ENCODE measurements around the gene RYR1. TPM values are rescaled to one million over a fixed set of nuclear protein-coding genes. Genes with fewer than 3 reads are reported as not detected.
A peak's percentile ranks its signal among the peaks of the same experiment; 100 is the strongest.

Gene RYR1
- polyA plus RNA-seq, 3 donors: 0.76 to 2.1 (median 2.1) TPM

DNA sequence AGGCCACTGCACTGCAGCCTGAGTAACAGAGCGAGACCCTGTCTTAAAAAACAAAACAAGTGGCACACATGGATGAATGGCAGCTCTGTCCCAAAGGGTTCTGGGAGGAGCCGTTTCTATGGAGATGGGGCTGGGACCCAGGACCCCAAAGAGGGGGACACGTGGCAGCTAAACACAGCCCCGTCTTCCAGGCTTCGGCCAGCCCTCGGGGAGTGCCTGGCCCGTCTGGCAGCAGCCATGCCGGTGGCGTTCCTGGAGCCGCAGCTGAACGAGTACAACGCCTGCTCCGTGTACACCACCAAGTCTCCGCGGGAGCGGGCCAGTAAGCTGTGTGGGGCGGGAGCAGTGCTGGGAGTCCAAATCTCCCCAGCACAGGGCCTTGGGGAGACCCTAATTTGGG, 82.4 kb downstream of the RYR1 start:
- no peak overlapping the region for H3K27ac ChIP-seq (ENCODE audit: low read depth in 1 of 2, low read length in 2 of 2)
- H3K79me2 ChIP-seq (ENCODE audit: insufficient read depth, low read length): no peaks in the 10 kb centered on the region
- no peaks in the 10 kb centered on the region for H3K27me3 ChIP-seq (ENCODE audit: control insufficient read depth in 2 of 2, insufficient read depth in 2 of 2, low read length in 2 of 2)
- Mint-ChIP-seq H3K4me3 (no peak overlapping the region), H3K27me3 (ENCODE audit: low read depth in 3 of 3) (peaks cover 0 to 14% (median 10%) of the 10 kb centered on the region in 3 donors), H3K9me3 (no peaks in the 10 kb centered on the region), H3K4me1 (peaks cover 5% of the 10 kb centered on the region), H3K36me3 (no peaks in the 10 kb centered on the region), H3K27ac (peak overlapping the region in 1 of 7 donors; percentile 56)
- intact Hi-C loops (cut with micrococcal nuclease): loop anchor here in 1 of 2 donors (5.0 kb wide), 1 partner anchor 114 kb away; the partner anchor contains the start of gene FAM98C
- no peak overlapping the region for H3K4me3 ChIP-seq (replicated peaks in 1 of 3; ENCODE audit: low read depth in 2 of 3, low read length in 3 of 3)
- no peaks in the 10 kb centered on the region for H4K20me1 ChIP-seq (ENCODE audit: insufficient read depth, low read length)
- peaks cover 3 to 4% of the 10 kb centered on the region in 2 donors for H3K4me1 ChIP-seq (ENCODE audit: control insufficient read depth in 1 of 2, insufficient read depth in 2 of 2, low read length in 2 of 2)
- TF ChIP-seq, protein P1, sequence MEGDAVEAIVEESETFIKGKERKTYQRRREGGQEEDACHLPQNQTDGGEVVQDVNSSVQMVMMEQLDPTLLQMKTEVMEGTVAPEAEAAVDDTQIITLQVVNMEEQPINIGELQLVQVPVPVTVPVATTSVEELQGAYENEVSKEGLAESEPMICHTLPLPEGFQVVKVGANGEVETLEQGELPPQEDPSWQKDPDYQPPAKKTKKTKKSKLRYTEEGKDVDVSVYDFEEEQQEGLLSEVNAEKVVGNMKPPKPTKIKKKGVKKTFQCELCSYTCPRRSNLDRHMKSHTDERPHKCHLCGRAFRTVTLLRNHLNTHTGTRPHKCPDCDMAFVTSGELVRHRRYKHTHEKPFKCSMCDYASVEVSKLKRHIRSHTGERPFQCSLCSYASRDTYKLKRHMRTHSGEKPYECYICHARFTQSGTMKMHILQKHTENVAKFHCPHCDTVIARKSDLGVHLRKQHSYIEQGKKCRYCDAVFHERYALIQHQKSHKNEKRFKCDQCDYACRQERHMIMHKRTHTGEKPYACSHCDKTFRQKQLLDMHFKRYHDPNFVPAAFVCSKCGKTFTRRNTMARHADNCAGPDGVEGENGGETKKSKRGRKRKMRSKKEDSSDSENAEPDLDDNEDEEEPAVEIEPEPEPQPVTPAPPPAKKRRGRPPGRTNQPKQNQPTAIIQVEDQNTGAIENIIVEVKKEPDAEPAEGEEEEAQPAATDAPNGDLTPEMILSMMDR (IDR thresholded peaks at IDR 0.05): no peak
- H2AFZ ChIP-seq (ENCODE audit: insufficient read depth, low read depth, low read length, poor library complexity, severe bottlenecking): no peak overlapping the region
- 91% methylated on average over 17 of the region's 17 CpGs for WGBS (ENCODE audit: insufficient coverage)
- no peaks in the 10 kb centered on the region for H3K36me3 ChIP-seq (replicated peaks in 1 of 2; ENCODE audit: control insufficient read depth in 1 of 2, insufficient read depth in 2 of 2, low read length in 2 of 2)
- no peaks in the 10 kb centered on the region for H3K9me3 ChIP-seq (replicated peaks in 1 of 2; ENCODE audit: control insufficient read depth in 1 of 2, insufficient read depth in 1 of 2, low read length in 2 of 2)
- no peak overlapping the region for H3K4me2 ChIP-seq (replicated peaks; ENCODE audit: extremely low read depth, low read length, poor library complexity, severe bottlenecking)
- DNase-seq: no peak
- H3K9ac ChIP-seq (ENCODE audit: insufficient read depth, low read length, poor library complexity, severe bottlenecking): no peak overlapping the region

DNA sequence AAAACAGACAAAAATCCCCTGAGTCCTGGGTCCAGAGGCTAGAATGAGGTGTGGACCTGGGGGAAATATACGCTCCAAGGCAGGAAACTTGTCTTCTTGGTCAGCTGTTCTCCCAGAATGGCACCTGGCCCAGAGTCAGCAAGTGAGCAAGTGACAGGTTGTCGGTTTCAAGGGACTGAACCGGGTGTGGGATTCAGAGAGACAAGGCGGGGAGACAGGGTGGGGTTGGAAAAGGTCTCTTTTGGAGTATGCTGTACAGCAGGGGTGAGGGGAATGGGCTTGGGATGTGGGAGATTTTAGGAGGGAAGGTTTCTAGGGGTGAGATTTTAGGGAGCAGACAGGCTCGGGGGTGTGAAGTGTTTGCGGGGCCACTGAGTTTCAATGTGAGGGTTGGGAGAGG, 83.3 kb downstream of the RYR1 start:
- WGBS (ENCODE audit: insufficient coverage): 91% methylated on average over 6 of the region's 6 CpGs
- H2AFZ ChIP-seq (ENCODE audit: insufficient read depth, low read depth, low read length, poor library complexity, severe bottlenecking): no peak overlapping the region

More for the DNA sequence above, 83.3 kb downstream of the RYR1 start:
- Histone ChIP-seq H3K27ac (ENCODE audit: low read depth in 1 of 2, low read length in 2 of 2) (no peak overlapping the region), H3K4me2 (replicated peaks; ENCODE audit: extremely low read depth, low read length, poor library complexity, severe bottlenecking) (no peak overlapping the region), H4K20me1 (ENCODE audit: insufficient read depth, low read length) (no peaks in the 10 kb centered on the region), H3K9me3 (replicated peaks in 1 of 2; ENCODE audit: control insufficient read depth in 1 of 2, insufficient read depth in 1 of 2, low read length in 2 of 2) (no peaks in the 10 kb centered on the region), H3K27me3 (ENCODE audit: control insufficient read depth in 2 of 2, insufficient read depth in 2 of 2, low read length in 2 of 2) (no peaks in the 10 kb centered on the region), H3K9ac (ENCODE audit: insufficient read depth, low read length, poor library complexity, severe bottlenecking) (no peak overlapping the region), H3K4me1 (ENCODE audit: control insufficient read depth in 1 of 2, insufficient read depth in 2 of 2, low read length in 2 of 2) (peaks cover 3 to 4% of the 10 kb centered on the region in 2 donors), H3K36me3 (replicated peaks in 1 of 2; ENCODE audit: control insufficient read depth in 1 of 2, insufficient read depth in 2 of 2, low read length in 2 of 2) (no peaks in the 10 kb centered on the region), H3K79me2 (ENCODE audit: insufficient read depth, low read length) (no peaks in the 10 kb centered on the region), H3K4me3 (replicated peaks in 1 of 3; ENCODE audit: low read depth in 2 of 3, low read length in 3 of 3) (no peak overlapping the region)
- H3K27ac Mint-ChIP-seq: no peak overlapping the region
- TF ChIP-seq, protein P1 (IDR thresholded peaks at IDR 0.05): no peak
- intact Hi-C loops (cut with micrococcal nuclease): loop anchor here in 1 of 2 donors (5.0 kb wide), 1 partner anchor 115 kb away; the partner anchor contains the start of gene FAM98C
- no peak for DNase-seq
- H3K4me1 Mint-ChIP-seq: peaks cover 5% of the 10 kb centered on the region
- no peaks in the 10 kb centered on the region for H3K9me3 Mint-ChIP-seq
- no peak overlapping the region for H3K4me3 Mint-ChIP-seq
- no peaks in the 10 kb centered on the region for H3K36me3 Mint-ChIP-seq
- peaks cover 0 to 14% (median 6%) of the 10 kb centered on the region in 3 donors for H3K27me3 Mint-ChIP-seq (ENCODE audit: low read depth in 3 of 3)
